HEK293 (cell line): Measurements from ENCODE around the gene COX6A2.

Experiments
- CTCF ChIP-seq: fragments of 450-650 bp; formaldehyde crosslinking; IDR thresholded peaks from 2 replicates; pipeline ENCODE4 v1.5.1; 2016; ENCODE audit warnings: missing biosample characterization, missing genetic modification characterization
- EGR2 ChIP-seq: fragments of 450-650 bp; formaldehyde crosslinking; IDR thresholded peaks from 2 replicates; pipeline ENCODE4 v1.5.1; 2016; ENCODE audit warnings: low read depth, missing biosample characterization, missing genetic modification characterization
- GFI1B ChIP-seq: fragments of 450-650 bp; formaldehyde crosslinking; IDR thresholded peaks from 2 replicates; pipeline ENCODE4 v1.5.1; 2016; ENCODE audit warnings: missing biosample characterization, missing genetic modification characterization
- GLI4 ChIP-seq: fragments of 450-650 bp; formaldehyde crosslinking; IDR thresholded peaks from 2 replicates; pipeline ENCODE4 v1.5.1; 2016; ENCODE audit warnings: missing biosample characterization, missing genetic modification characterization
- GLIS1 ChIP-seq: fragments of 450-650 bp; formaldehyde crosslinking; IDR thresholded peaks from 2 replicates; pipeline ENCODE4 v1.5.1; 2016; ENCODE audit warnings: missing biosample characterization, missing genetic modification characterization
- HOXA7 ChIP-seq: sonication (generic); formaldehyde crosslinking; IDR thresholded peaks from 2 replicates; pipeline ENCODE4 v1.8.1; 2022; ENCODE audit warnings: missing genetic modification reagents, borderline replicate concordance
- INSM2 ChIP-seq: fragments of 450-650 bp; formaldehyde crosslinking; IDR thresholded peaks from 2 replicates; pipeline ENCODE4 v1.5.1; 2016; ENCODE audit warnings: missing biosample characterization, missing genetic modification characterization
- KLF17 ChIP-seq: fragments of 450-650 bp; formaldehyde crosslinking; IDR thresholded peaks from 2 replicates; pipeline ENCODE4 v1.5.1; 2016; ENCODE audit warnings: missing biosample characterization, missing genetic modification characterization
- MZF1 ChIP-seq: fragments of 450-650 bp; formaldehyde crosslinking; IDR thresholded peaks from 2 replicates; pipeline ENCODE4 v1.5.1; 2017; ENCODE audit warnings: missing biosample characterization, missing genetic modification characterization, borderline replicate concordance
- RBAK ChIP-seq: fragments of 450-650 bp; formaldehyde crosslinking; IDR thresholded peaks from 2 replicates; pipeline ENCODE4 v1.5.1; 2016; ENCODE audit warnings: missing biosample characterization, missing genetic modification characterization
- SALL2 ChIP-seq: fragments of 450-650 bp; formaldehyde crosslinking; IDR thresholded peaks from 2 replicates; pipeline ENCODE4 v1.5.0; 2017; ENCODE audit warnings: missing biosample characterization, mild to moderate bottlenecking, missing genetic modification characterization, borderline replicate concordance
- SP7 ChIP-seq: fragments of 450-650 bp; formaldehyde crosslinking; IDR thresholded peaks from 2 replicates; pipeline ENCODE4 v1.5.1; 2016; ENCODE audit warnings: missing biosample characterization, missing genetic modification characterization
- TCF7L2 ChIP-seq: IDR thresholded peaks from 2 replicates; pipeline ENCODE4 v1.6.1; 2011; ENCODE audit warnings: low read depth, mild to moderate bottlenecking, inconsistent platforms, low read length, moderate library complexity, borderline replicate concordance
- WT1 ChIP-seq: fragments of 450-650 bp; formaldehyde crosslinking; IDR thresholded peaks from 2 replicates; pipeline ENCODE4 v1.5.1; 2016; ENCODE audit warnings: missing biosample characterization, missing genetic modification characterization
- YY2 ChIP-seq: fragments of 450-650 bp; formaldehyde crosslinking; IDR thresholded peaks from 2 replicates; pipeline ENCODE4 v1.5.1; 2016; ENCODE audit warnings: missing biosample characterization, missing genetic modification characterization
- ZBTB17 ChIP-seq: fragments of 450-650 bp; formaldehyde crosslinking; IDR thresholded peaks from 2 replicates; pipeline ENCODE4 v1.5.1; 2016; ENCODE audit warnings: missing biosample characterization, missing genetic modification characterization
- ZBTB20 ChIP-seq: fragments of 450-650 bp; formaldehyde crosslinking; IDR thresholded peaks from 2 replicates; pipeline ENCODE4 v1.5.1; 2016; ENCODE audit warnings: missing biosample characterization, missing genetic modification characterization
- ZFP3 ChIP-seq: fragments of 450-650 bp; formaldehyde crosslinking; IDR thresholded peaks from 2 replicates; pipeline ENCODE4 v1.5.1; 2016; ENCODE audit warnings: low read depth, missing biosample characterization, missing genetic modification characterization
- ZIC2 ChIP-seq: fragments of 450-650 bp; formaldehyde crosslinking; IDR thresholded peaks from 2 replicates; pipeline ENCODE4 v1.5.1; 2016; ENCODE audit warnings: missing biosample characterization, missing genetic modification characterization
- ZNF157 ChIP-seq: fragments of 450-650 bp; formaldehyde crosslinking; IDR thresholded peaks from 2 replicates; pipeline ENCODE4 v1.5.1; 2016; ENCODE audit warnings: missing biosample characterization, missing genetic modification characterization
- ZNF16 ChIP-seq: fragments of 450-650 bp; formaldehyde crosslinking; IDR thresholded peaks from 2 replicates; pipeline ENCODE4 v1.5.1; 2016; ENCODE audit warnings: low read depth, missing biosample characterization, missing genetic modification characterization
- ZNF18 ChIP-seq: fragments of 450-650 bp; formaldehyde crosslinking; IDR thresholded peaks from 2 replicates; pipeline ENCODE4 v1.5.1; 2016; ENCODE audit warnings: missing biosample characterization, missing genetic modification characterization
- ZNF19 ChIP-seq: fragments of 450-650 bp; formaldehyde crosslinking; IDR thresholded peaks from 2 replicates; pipeline ENCODE4; 2016; ENCODE audit warnings: missing biosample characterization, missing genetic modification characterization, low read depth
- ZNF214 ChIP-seq: fragments of 450-650 bp; formaldehyde crosslinking; IDR thresholded peaks from 2 replicates; pipeline ENCODE4 v1.5.1; 2017; ENCODE audit warnings: missing biosample characterization, mild to moderate bottlenecking, missing genetic modification characterization, borderline replicate concordance
- ZNF24 ChIP-seq: fragments of 450-650 bp; formaldehyde crosslinking; IDR thresholded peaks from 2 replicates; pipeline ENCODE4 v1.5.1; 2016; ENCODE audit warnings: missing biosample characterization, missing genetic modification characterization
- ZNF302 ChIP-seq: fragments of 450-650 bp; formaldehyde crosslinking; IDR thresholded peaks from 2 replicates; pipeline ENCODE4 v1.5.1; 2016; ENCODE audit warnings: missing biosample characterization, missing genetic modification characterization, low read depth
- ZNF335 ChIP-seq: fragments of 450-650 bp; formaldehyde crosslinking; conservative IDR thresholded peaks from 2 replicates; pipeline ENCODE4 v1.5.1; 2016; ENCODE audit warnings: missing biosample characterization, missing genetic modification characterization
- ZNF366 ChIP-seq: fragments of 450-650 bp; formaldehyde crosslinking; conservative IDR thresholded peaks from 2 replicates; pipeline ENCODE4 v1.5.1; 2016; ENCODE audit warnings: missing biosample characterization, missing genetic modification characterization
- ZNF423 ChIP-seq: fragments of 450-650 bp; formaldehyde crosslinking; IDR thresholded peaks from 2 replicates; pipeline ENCODE4 v1.5.1; 2016; ENCODE audit warnings: missing biosample characterization, missing genetic modification characterization
- ZNF48 ChIP-seq: fragments of 450-650 bp; formaldehyde crosslinking; IDR thresholded peaks from 2 replicates; pipeline ENCODE4 v1.5.1; 2016; ENCODE audit warnings: missing biosample characterization, missing genetic modification characterization
- ZNF585B ChIP-seq: fragments of 450-650 bp; formaldehyde crosslinking; IDR thresholded peaks from 2 replicates; pipeline ENCODE4 v1.5.1; 2016; ENCODE audit warnings: missing biosample characterization, missing genetic modification characterization
- ZNF600 ChIP-seq: fragments of 450-650 bp; formaldehyde crosslinking; IDR thresholded peaks from 2 replicates; pipeline ENCODE4 v1.5.1; 2016; ENCODE audit warnings: missing biosample characterization, missing genetic modification characterization
- ZNF621 ChIP-seq: fragments of 450-650 bp; formaldehyde crosslinking; IDR thresholded peaks from 2 replicates; pipeline ENCODE4 v1.5.1; 2017; ENCODE audit warnings: missing biosample characterization, missing genetic modification characterization
- ZNF626 ChIP-seq: fragments of 450-650 bp; sonication (Bioruptor Pico); formaldehyde crosslinking; IDR thresholded peaks from 2 replicates; pipeline ENCODE4 v1.5.1; 2018; ENCODE audit warnings: missing biosample characterization, missing genetic modification characterization, inconsistent platforms
- ZNF660 ChIP-seq: fragments of 450-650 bp; IDR thresholded peaks from 2 replicates; pipeline ENCODE4 v1.5.1; 2018; ENCODE audit warnings: missing biosample characterization, mild to moderate bottlenecking, missing genetic modification characterization
- ZNF837 ChIP-seq: fragments of 450-650 bp; formaldehyde crosslinking; IDR thresholded peaks from 2 replicates; pipeline ENCODE4 v1.5.1; 2016; ENCODE audit warnings: missing biosample characterization, missing genetic modification characterization

The COX6A2 gene

GRCh38 chr16:31451681-31452351 is 23.7 kb upstream of the COX6A2 start (continued):
- TF ChIP-seq INSM2 (no peak), CTCF (tag by site-specific recombination) (peak; percentile 78), WT1 (tag by site-specific recombination) (no peak), ZNF48 (tag by site-specific recombination) (no peak), ZFP3 (tag by site-specific recombination) (no peak), ZNF16 (tag by site-specific recombination) (no peak), GFI1B (no peak), TCF7L2 (no peak), ZBTB20 (tag by site-specific recombination) (no peak), ZIC2 (tag by site-specific recombination) (peak; percentile 53), ZNF621 (tag by site-specific recombination) (no peak), ZNF585B (no peak), ZNF837 (no peak), GLI4 (no peak), MZF1 (tag by site-specific recombination) (no peak), HOXA7 (no peak), ZNF335 (tag by site-specific recombination) (peak; percentile 65), YY2 (tag by site-specific recombination) (no peak), GLIS1 (no peak), ZNF19 (tag by site-specific recombination) (no peak), EGR2 (tag by site-specific recombination) (no peak), ZNF214 (tag by site-specific recombination) (no peak), RBAK (tag by site-specific recombination) (no peak), ZNF366 (tag by site-specific recombination) (0 out of 2 replicates have a peak, but pooled peaks have one; percentile 27), ZNF18 (tag by site-specific recombination) (no peak), ZNF157 (no peak), ZBTB17 (tag by site-specific recombination) (peak; percentile 58), ZNF423 (tag by site-specific recombination) (no peak), ZNF626 (no peak), ZNF302 (tag by site-specific recombination) (no peak), ZNF24 (tag by site-specific recombination) (no peak), SP7 (tag by site-specific recombination) (no peak), SALL2 (tag by site-specific recombination) (no peak), KLF17 (tag by site-specific recombination) (no peak), ZNF660 (tag by site-specific recombination) (0 out of 2 replicates have a peak, but pooled peaks have one; percentile 27), ZNF600 (tag by site-specific recombination) (peak; percentile 78)
